Measurements from ENCODE around the gene GPRIN3. TPM values are rescaled to one million over a fixed set of nuclear protein-coding genes. Genes with fewer than 3 reads are reported as not detected.

The GPRIN3 gene
- total and polyA plus RNA-seq, 2 of the 13 experiments (the other 11 are each of a cell fraction or from before 2014, with no cell fraction given) = not detected

- no peak for TF ChIP-seq POGK (CRISPR knock-in tag; conservative IDR thresholded peaks at IDR 0.05)
- no peak for TF ChIP-seq ZNF382 (CRISPR knock-in tag; IDR thresholded peaks at IDR 0.05; ENCODE audit: borderline replicate concordance)
- TF ChIP-seq SOX5 (CRISPR knock-in tag; IDR thresholded peaks at IDR 0.05; ENCODE audit: borderline replicate concordance) = 0 out of 2 replicates have a peak, but pooled peaks have one; percentile 13
- TF ChIP-seq MXI1 (IDR thresholded peaks at IDR 0.05; ENCODE audit: borderline replicate concordance, low read depth, low read length) = no peak
- TF ChIP-seq FOXA3 (CRISPR knock-in tag; IDR thresholded peaks at IDR 0.05) = peak; percentile 18; the same call in 1 of the 2 replicates
- TF ChIP-seq IKZF4 (CRISPR knock-in tag; IDR thresholded peaks at IDR 0.05; ENCODE audit: borderline replicate concordance, low read depth, not compliant biosample characterization) = no peak
- TF ChIP-seq ZNF296 (CRISPR knock-in tag; conservative IDR thresholded peaks at IDR 0.05) = no peak
- no peak for TF ChIP-seq BCL6 (CRISPR knock-in tag; IDR thresholded peaks at IDR 0.05)
- TF ChIP-seq E2F1 (CRISPR knock-in tag; IDR thresholded peaks at IDR 0.05) = no peak
- TF ChIP-seq TSC22D2 (CRISPR knock-in tag; IDR thresholded peaks at IDR 0.05; ENCODE audit: borderline replicate concordance) = no peak
- no peak for TF ChIP-seq MIER2 (CRISPR knock-in tag; IDR thresholded peaks at IDR 0.05)
- no peak for TF ChIP-seq ZBTB4 (CRISPR knock-in tag; IDR thresholded peaks at IDR 0.05; ENCODE audit: borderline replicate concordance)
- TF ChIP-seq CSRNP1 (CRISPR knock-in tag; IDR thresholded peaks at IDR 0.05) = no peak
- TF ChIP-seq GTF3A (CRISPR knock-in tag; conservative IDR thresholded peaks at IDR 0.05) = no peak
- no peak for TF ChIP-seq SYNCRIP (IDR thresholded peaks at IDR 0.05; ENCODE audit: insufficient read depth, low read depth, low read length)
- 0 out of 2 replicates have a peak, but pooled peaks have one; percentile 10 for TF ChIP-seq SAP130 (CRISPR knock-in tag; IDR thresholded peaks at IDR 0.05; ENCODE audit: low read depth)
- no peak for TF ChIP-seq ZNF724P (CRISPR knock-in tag; IDR thresholded peaks at IDR 0.05; ENCODE audit: borderline replicate concordance)
- no peak for TF ChIP-seq U2AF2 (IDR thresholded peaks at IDR 0.05; ENCODE audit: low read depth, low read length)
- TF ChIP-seq MNT (IDR thresholded peaks at IDR 0.05) = no peak
- no peak for TF ChIP-seq GATAD2A (CRISPR knock-in tag; IDR thresholded peaks at IDR 0.05)
- TF ChIP-seq ZEB1 (IDR thresholded peaks at IDR 0.05; ENCODE audit: insufficient replicate concordance, low read depth) = no peak
Measured at GRCh38 chr4:89218587-89218986, 89.0 kb downstream of the GPRIN3 start (continued).

All from HepG2 (cell line).